IPS-15b (cell line): ENCODE measurements around the gene LAMA2.

Source experiments
- H3K27me3 ChIP-seq: one replicate; pipeline ENCODE4 v1.6.1; 2013; ENCODE audit warnings: low read length; ENCODE audit not compliant: control insufficient read depth, insufficient read depth
- H3K36me3 ChIP-seq: one replicate; pipeline ENCODE4 v1.6.1; 2013; ENCODE audit warnings: low read length; ENCODE audit not compliant: control insufficient read depth, insufficient read depth
- H3K4me1 ChIP-seq: one replicate; pipeline ENCODE4 v1.6.1; 2013; ENCODE audit warnings: mild to moderate bottlenecking, low read length; ENCODE audit not compliant: control insufficient read depth, insufficient read depth
- H3K4me3 ChIP-seq: one replicate; pipeline ENCODE4 v1.5.1; 2013; ENCODE audit warnings: low read depth, low read length
- H3K9ac ChIP-seq: one replicate; pipeline ENCODE4 v1.6.1; 2013; ENCODE audit warnings: low read depth, mild to moderate bottlenecking, low read length
- H3K9me3 ChIP-seq: one replicate; pipeline ENCODE4 v1.6.1; 2013; ENCODE audit warnings: mild to moderate bottlenecking, low read length; ENCODE audit not compliant: control insufficient read depth, insufficient read depth

LAMA2 gene

GRCh38 chr6:129263176-129263575, 380.2 kb downstream of the LAMA2 start:
- H3K4me1 ChIP-seq, result peaks cover 3% of the 10 kb centered on the region
- no peaks in the 10 kb centered on the region for H3K36me3 ChIP-seq
- H3K27me3 ChIP-seq, result no peaks in the 10 kb centered on the region
- no peak overlapping the region for H3K4me3 ChIP-seq
- H3K9me3 ChIP-seq, result no peaks in the 10 kb centered on the region
- no peak overlapping the region for H3K9ac ChIP-seq

GRCh38 chr6:129264480-129265045, 381.6 kb downstream of the LAMA2 start:
- Histone ChIP-seq H3K4me1 (peaks cover 3% of the 10 kb centered on the region), H3K27me3 (no peaks in the 10 kb centered on the region), H3K36me3 (no peaks in the 10 kb centered on the region), H3K9me3 (no peaks in the 10 kb centered on the region), H3K4me3 (no peak overlapping the region), H3K9ac (no peak overlapping the region)

- Histone ChIP-seq H3K27me3 (no peaks in the 10 kb centered on the region), H3K9ac (no peak overlapping the region), H3K4me1 (peaks cover 11% of the 10 kb centered on the region), H3K9me3 (no peaks in the 10 kb centered on the region), H3K36me3 (no peaks in the 10 kb centered on the region), H3K4me3 (no peak overlapping the region)
Measured at GRCh38 chr6:129267028-129267427, 384.1 kb downstream of the LAMA2 start.

GRCh38 chr6:129269076-129269475, 386.1 kb downstream of the LAMA2 start:
- no peaks in the 10 kb centered on the region for H3K27me3 ChIP-seq
- no peaks in the 10 kb centered on the region for H3K36me3 ChIP-seq
- H3K4me1 ChIP-seq, result peaks cover 18% of the 10 kb centered on the region
- no peak overlapping the region for H3K4me3 ChIP-seq
- no peak overlapping the region for H3K9ac ChIP-seq
- H3K9me3 ChIP-seq, result no peaks in the 10 kb centered on the region

GRCh38 chr6:129269891-129270290, 387.0 kb downstream of the LAMA2 start:
- peaks cover 18% of the 10 kb centered on the region for H3K4me1 ChIP-seq
- no peaks in the 10 kb centered on the region for H3K36me3 ChIP-seq
- no peak overlapping the region for H3K4me3 ChIP-seq
- H3K9ac ChIP-seq, result no peak overlapping the region
- no peaks in the 10 kb centered on the region for H3K9me3 ChIP-seq
- no peaks in the 10 kb centered on the region for H3K27me3 ChIP-seq

GRCh38 chr6:129270450-129270849, 387.5 kb downstream of the LAMA2 start:
- Histone ChIP-seq H3K9me3 (no peaks in the 10 kb centered on the region), H3K9ac (no peak overlapping the region), H3K36me3 (no peaks in the 10 kb centered on the region), H3K4me3 (no peak overlapping the region), H3K27me3 (no peaks in the 10 kb centered on the region), H3K4me1 (peaks cover 18% of the 10 kb centered on the region)

- no peaks in the 10 kb centered on the region for H3K36me3 ChIP-seq
- H3K9ac ChIP-seq, result no peak overlapping the region
- peaks cover 20% of the 10 kb centered on the region for H3K4me1 ChIP-seq
- no peaks in the 10 kb centered on the region for H3K27me3 ChIP-seq
- no peak overlapping the region for H3K4me3 ChIP-seq
- no peaks in the 10 kb centered on the region for H3K9me3 ChIP-seq
Measured at GRCh38 chr6:129273161-129273560, 390.2 kb downstream of the LAMA2 start.

GRCh38 chr6:129276461-129276860, 393.5 kb downstream of the LAMA2 start:
- H3K4me3 ChIP-seq, result no peak overlapping the region
- no peaks in the 10 kb centered on the region for H3K36me3 ChIP-seq
- H3K27me3 ChIP-seq, result no peaks in the 10 kb centered on the region

GRCh38 chr6:129276986-129277385, 394.0 kb downstream of the LAMA2 start:
- H3K36me3 ChIP-seq, result no peaks in the 10 kb centered on the region
- H3K27me3 ChIP-seq, result no peaks in the 10 kb centered on the region
- no peak overlapping the region for H3K4me3 ChIP-seq
- H3K9ac ChIP-seq, result no peak overlapping the region
- no peaks in the 10 kb centered on the region for H3K9me3 ChIP-seq
- H3K4me1 ChIP-seq, result peaks cover 13% of the 10 kb centered on the region

More at GRCh38 chr6:129276461-129276860, 393.5 kb downstream of the LAMA2 start:
- no peaks in the 10 kb centered on the region for H3K9me3 ChIP-seq
- peaks cover 18% of the 10 kb centered on the region for H3K4me1 ChIP-seq
- no peak overlapping the region for H3K9ac ChIP-seq

- H3K4me3 ChIP-seq, result no peak overlapping the region
- H3K9ac ChIP-seq, result no peak overlapping the region
- H3K9me3 ChIP-seq, result no peaks in the 10 kb centered on the region
- H3K27me3 ChIP-seq, result no peaks in the 10 kb centered on the region
- H3K36me3 ChIP-seq, result no peaks in the 10 kb centered on the region
- H3K4me1 ChIP-seq, result peaks cover 7% of the 10 kb centered on the region
Measured at GRCh38 chr6:129279343-129280292, 396.7 kb downstream of the LAMA2 start.

GRCh38 chr6:129280293-129280644, 397.3 kb downstream of the LAMA2 start:
- H3K4me1 ChIP-seq, result peaks cover 7% of the 10 kb centered on the region
- no peaks in the 10 kb centered on the region for H3K36me3 ChIP-seq
- no peaks in the 10 kb centered on the region for H3K9me3 ChIP-seq
- H3K4me3 ChIP-seq, result no peak overlapping the region
- H3K27me3 ChIP-seq, result no peaks in the 10 kb centered on the region
- H3K9ac ChIP-seq, result no peak overlapping the region

GRCh38 chr6:129280749-129281148, 397.8 kb downstream of the LAMA2 start:
- H3K27me3 ChIP-seq, result no peaks in the 10 kb centered on the region
- H3K4me3 ChIP-seq, result no peak overlapping the region
- peaks cover 7% of the 10 kb centered on the region for H3K4me1 ChIP-seq
- no peak overlapping the region for H3K9ac ChIP-seq
- H3K36me3 ChIP-seq, result no peaks in the 10 kb centered on the region
- H3K9me3 ChIP-seq, result no peaks in the 10 kb centered on the region
